Smooth muscle cell (in vitro differentiated cells): ENCODE measurements around the gene NABP1. TPM values are rescaled to one million over a fixed set of nuclear protein-coding genes. Genes with fewer than 3 reads are reported as not detected.
A peak's percentile ranks its signal among the peaks of the same experiment; 100 is the strongest.

Source experiments
- DNase-seq: peaks from one replicate; lab custom pipeline; 2025; ENCODE audit not compliant: unreplicated experiment; lab: John Stamatoyannopoulos, UW
- H2AFZ ChIP-seq: fragments of 200-600 bp; sonication (generic); 2 replicates; pipeline ENCODE4 v1.6.0; 2016; ENCODE audit warnings: antibody characterized with exemption, low read depth, mild to moderate bottlenecking
- H3F3A ChIP-seq: fragments of 200-600 bp; sonication (generic); 2 replicates; pipeline ENCODE4 v1.6.0; 2017; ENCODE audit warnings: antibody characterized with exemption, low read depth
- H3K27ac ChIP-seq: fragments of 200-600 bp; sonication (generic); 2 replicates; pipeline ENCODE4 v1.5.1; 2016; ENCODE audit warnings: low read depth, mild to moderate bottlenecking
- H3K27me3 ChIP-seq: fragments of 200-600 bp; sonication (generic); 2 replicates; pipeline ENCODE4 v1.6.1; 2016; ENCODE audit warnings: low read depth, mild to moderate bottlenecking
- H3K36me3 ChIP-seq: fragments of 200-600 bp; sonication (generic); 2 replicates; pipeline ENCODE4 v1.5.1; 2016; ENCODE audit warnings: low read depth
- H3K4me1 ChIP-seq: fragments of 200-600 bp; sonication (generic); 2 replicates; pipeline ENCODE4 v1.5.1; 2016; ENCODE audit warnings: low read depth
- H3K4me2 ChIP-seq: fragments of 200-600 bp; sonication (generic); 2 replicates; pipeline ENCODE4 v1.6.0; 2016; ENCODE audit warnings: mild to moderate bottlenecking
- H3K4me3 ChIP-seq: fragments of 200-600 bp; sonication (generic); 2 replicates; pipeline ENCODE4 v1.5.1; 2016; ENCODE audit warnings: mild to moderate bottlenecking
- H3K79me2 ChIP-seq: fragments of 200-600 bp; sonication (generic); 2 replicates; pipeline ENCODE4 v1.6.0; 2016; ENCODE audit warnings: low read depth, mild to moderate bottlenecking
- H3K9ac ChIP-seq: fragments of 200-600 bp; sonication (generic); 2 replicates; pipeline ENCODE4 v1.6.0; 2016; ENCODE audit warnings: low read depth
- H3K9me3 ChIP-seq: fragments of 200-600 bp; sonication (generic); replicated peaks from 2 replicates; pipeline ENCODE4 v1.5.1; 2016; ENCODE audit warnings: low read depth
- H4K20me1 ChIP-seq: fragments of 200-600 bp; sonication (generic); 2 replicates; pipeline ENCODE4 v1.6.0; 2016; ENCODE audit warnings: low read depth
- polyA plus RNA-seq: library from polyadenylated mRNA; unstranded; fragments of >200 nt; fragmentation: Nextera tagmentation; extraction: Ambion mirVana; gene quantifications from 2 replicates; pipeline ENCODE4 v1.2.1, GENCODE V29; 2016
- total RNA-seq: library from RNA; depleted of rRNA; stranded (reverse); fragments of >200 nt; gene quantifications from 2 replicates; pipeline ENCODE4 v1.2.3, GENCODE V29; 2014
- TF ChIP-seq, protein P1 (sequence below): fragments of 200-600 bp; sonication (generic); IDR thresholded peaks from 2 replicates; pipeline ENCODE4 v1.5.1; 2017; ENCODE audit warnings: borderline replicate concordance, mild to moderate bottlenecking, antibody characterized with exemption; ENCODE audit not compliant: insufficient read depth, poor library complexity, severe bottlenecking

Gene NABP1
- total and polyA plus RNA-seq, 2 experiments from 2014 or later, result 7.8 to 44.9 TPM

- H2AFZ ChIP-seq, result peak overlapping the region; percentile 4
- no peak for DNase-seq
- no peaks in the 10 kb centered on the region for H3K9me3 ChIP-seq
- H3K27ac ChIP-seq, result no peak overlapping the region
- no peaks in the 10 kb centered on the region for H3K79me2 ChIP-seq
- H3F3A ChIP-seq, result no peaks in the 10 kb centered on the region
- H3K27me3 ChIP-seq, result no peaks in the 10 kb centered on the region
- H3K9ac ChIP-seq, result no peak overlapping the region
- H3K36me3 ChIP-seq, result no peaks in the 10 kb centered on the region
- no peaks in the 10 kb centered on the region for H3K4me1 ChIP-seq
- no peak overlapping the region for H3K4me3 ChIP-seq
- H3K4me2 ChIP-seq, result no peak overlapping the region
- no peaks in the 10 kb centered on the region for H4K20me1 ChIP-seq
- TF ChIP-seq, protein P1, sequence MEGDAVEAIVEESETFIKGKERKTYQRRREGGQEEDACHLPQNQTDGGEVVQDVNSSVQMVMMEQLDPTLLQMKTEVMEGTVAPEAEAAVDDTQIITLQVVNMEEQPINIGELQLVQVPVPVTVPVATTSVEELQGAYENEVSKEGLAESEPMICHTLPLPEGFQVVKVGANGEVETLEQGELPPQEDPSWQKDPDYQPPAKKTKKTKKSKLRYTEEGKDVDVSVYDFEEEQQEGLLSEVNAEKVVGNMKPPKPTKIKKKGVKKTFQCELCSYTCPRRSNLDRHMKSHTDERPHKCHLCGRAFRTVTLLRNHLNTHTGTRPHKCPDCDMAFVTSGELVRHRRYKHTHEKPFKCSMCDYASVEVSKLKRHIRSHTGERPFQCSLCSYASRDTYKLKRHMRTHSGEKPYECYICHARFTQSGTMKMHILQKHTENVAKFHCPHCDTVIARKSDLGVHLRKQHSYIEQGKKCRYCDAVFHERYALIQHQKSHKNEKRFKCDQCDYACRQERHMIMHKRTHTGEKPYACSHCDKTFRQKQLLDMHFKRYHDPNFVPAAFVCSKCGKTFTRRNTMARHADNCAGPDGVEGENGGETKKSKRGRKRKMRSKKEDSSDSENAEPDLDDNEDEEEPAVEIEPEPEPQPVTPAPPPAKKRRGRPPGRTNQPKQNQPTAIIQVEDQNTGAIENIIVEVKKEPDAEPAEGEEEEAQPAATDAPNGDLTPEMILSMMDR, result no peak
Observed at GRCh38 chr2:191656391-191656790, 21.5 kb upstream of the NABP1 start.

DNA sequence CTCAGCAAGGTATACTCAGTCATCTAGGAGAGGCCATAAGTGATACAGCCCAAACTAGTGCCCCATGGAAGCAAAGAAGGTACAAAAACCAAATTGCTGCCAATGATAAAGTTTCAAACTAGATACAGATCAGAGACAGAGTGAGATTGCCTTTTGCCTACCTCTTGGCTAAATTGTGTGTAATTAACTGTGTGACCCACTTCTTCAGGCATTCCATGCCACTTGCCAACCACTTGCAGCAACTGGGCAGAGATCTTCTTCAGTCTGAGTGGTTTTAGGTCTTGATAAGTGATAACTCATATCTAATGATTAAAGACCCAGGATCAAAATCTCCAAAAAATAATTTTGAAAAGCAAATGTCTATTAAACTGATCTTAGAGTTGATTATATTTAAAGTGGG is 21.1 kb upstream of the NABP1 start:
- H3K27ac ChIP-seq, result no peak overlapping the region
- no peak for DNase-seq
- H2AFZ ChIP-seq, result peak overlapping the region; percentile 4
- H3K4me1 ChIP-seq, result no peaks in the 10 kb centered on the region
- no peak overlapping the region for H3K4me3 ChIP-seq
- no peak overlapping the region for H3K4me2 ChIP-seq
- no peaks in the 10 kb centered on the region for H3K9me3 ChIP-seq
- no peaks in the 10 kb centered on the region for H3K36me3 ChIP-seq
- H3F3A ChIP-seq, result no peaks in the 10 kb centered on the region
- no peak overlapping the region for H3K9ac ChIP-seq
- no peaks in the 10 kb centered on the region for H3K79me2 ChIP-seq
- TF ChIP-seq, protein P1, result no peak
- H3K27me3 ChIP-seq, result no peaks in the 10 kb centered on the region
- no peaks in the 10 kb centered on the region for H4K20me1 ChIP-seq

GRCh38 chr2:191657977-191658376 is 20.0 kb upstream of the NABP1 start:
- no peak overlapping the region for H3K4me3 ChIP-seq
- no peaks in the 10 kb centered on the region for H3K79me2 ChIP-seq
- TF ChIP-seq, protein P1, result no peak
- no peak for DNase-seq
- H3K36me3 ChIP-seq, result no peaks in the 10 kb centered on the region
- H3K9ac ChIP-seq, result no peak overlapping the region
- H4K20me1 ChIP-seq, result no peaks in the 10 kb centered on the region
- no peaks in the 10 kb centered on the region for H3K9me3 ChIP-seq
- no peak overlapping the region for H2AFZ ChIP-seq
- H3K27me3 ChIP-seq, result no peaks in the 10 kb centered on the region
- H3K4me1 ChIP-seq, result no peaks in the 10 kb centered on the region
- no peak overlapping the region for H3K4me2 ChIP-seq
- no peaks in the 10 kb centered on the region for H3F3A ChIP-seq
- no peak overlapping the region for H3K27ac ChIP-seq

DNA sequence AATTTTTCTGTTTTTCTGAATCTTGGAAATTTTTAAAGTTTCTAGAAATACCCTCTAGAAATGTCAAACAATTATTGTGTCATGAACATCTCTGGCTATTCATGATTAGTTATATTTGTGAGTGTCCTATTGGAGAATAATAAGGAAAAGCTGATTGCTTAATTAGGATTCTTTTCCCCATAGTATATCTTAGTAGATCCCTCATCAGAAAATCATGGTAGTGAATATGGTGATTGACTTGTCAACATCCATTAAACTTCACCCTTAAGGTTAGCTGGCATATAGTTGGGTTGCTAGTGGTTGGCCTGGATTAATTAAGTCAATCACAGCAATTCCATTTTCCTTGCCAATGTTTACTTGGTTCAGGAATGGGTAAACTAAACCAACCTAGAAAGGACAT is 18.7 kb upstream of the NABP1 start:
- H3K36me3 ChIP-seq, result no peaks in the 10 kb centered on the region
- no peak overlapping the region for H3K9ac ChIP-seq
- no peaks in the 10 kb centered on the region for H3K27me3 ChIP-seq
- H3K27ac ChIP-seq, result no peak overlapping the region
- no peak for DNase-seq
- TF ChIP-seq, protein P1, result no peak
- H3K9me3 ChIP-seq, result no peaks in the 10 kb centered on the region
- H3K4me2 ChIP-seq, result no peak overlapping the region
- no peaks in the 10 kb centered on the region for H4K20me1 ChIP-seq
- H3K79me2 ChIP-seq, result no peaks in the 10 kb centered on the region
- H2AFZ ChIP-seq, result no peak overlapping the region
- no peaks in the 10 kb centered on the region for H3F3A ChIP-seq
- no peaks in the 10 kb centered on the region for H3K4me1 ChIP-seq
- no peak overlapping the region for H3K4me3 ChIP-seq
